ENCODE measurements around the gene MCM5.

GRCh38 chr22:35419756-35420155 lies 19.8 kb downstream of the MCM5 start:
- no peak for TF ChIP-seq POLR2AphosphoS5 (IDR thresholded peaks at IDR 0.05; ENCODE audit: borderline replicate concordance, low read depth, low read length)
- TF ChIP-seq EZH2 (IDR thresholded peaks at IDR 0.05): no peak
- TF ChIP-seq FOXP2 (optimal IDR thresholded peaks at IDR 0.05; ENCODE audit: control extremely low read depth, extremely low read length, insufficient read depth): no peak
